ENCODE measurements around the gene VSIR.

- TF ChIP-seq CTCF (IDR thresholded peaks at IDR 0.05; ENCODE audit: insufficient read depth, low read length) (no peak), POLR2AphosphoS5 (IDR thresholded peaks at IDR 0.05; ENCODE audit: low read depth) (no peak), GABPA (IDR thresholded peaks at IDR 0.05; ENCODE audit: low read depth) (no peak), REST (IDR thresholded peaks at IDR 0.05; ENCODE audit: insufficient replicate concordance, low read depth) (no peak), SPI1 (IDR thresholded peaks at IDR 0.05; ENCODE audit: borderline replicate concordance, low read depth) (no peak)
These were observed 11.5 kb upstream of the VSIR start for GRCh38 chr10:71784679-71785272.

All from HL-60 (cell line).